GM12878 (cell line): ENCODE measurements around the gene COL7A1. TPM values are rescaled to one million over a fixed set of nuclear protein-coding genes. Genes with fewer than 3 reads are reported as not detected.

Experiments used
- ATAC-seq: fragments of 200-7000 bp; cut with Tn5 transposase; 3 replicates; pipeline ENCODE4 v1.9.1; 2020; ENCODE audit warnings: mild to moderate bottlenecking, moderate library complexity
- BruUV-seq: library from RNA; stranded (reverse); fragments of 400-500 nt; replicated peaks from 2 replicates; lab custom pipeline; 2021; lab: Mats Ljungman, UMichigan
- CTCF ChIA-PET: fragments of 300-600 bp; sonication (Branson Sonifier 250); formaldehyde crosslinking; extraction: SDS; loops from one replicate; lab custom pipeline; 2021; ENCODE audit warnings: inconsistent platforms; lab: Yijun Ruan, JAX
- POLR2A ChIA-PET: fragments of 350-600 bp; formaldehyde crosslinking; extraction: SDS; loops from one replicate; lab custom pipeline; 2021; ENCODE audit warnings: inconsistent platforms; lab: Charles Lee
- RAD21 ChIA-PET: fragments of 300-600 bp; sonication (Branson Sonifier 250); formaldehyde crosslinking; loops from one replicate; lab custom pipeline; 2023; ENCODE audit warnings: antibody characterized with exemption; ENCODE audit not compliant: unreplicated experiment; lab: Charles Lee
- SMC1A ChIA-PET: fragments of 300-600 bp; sonication (Branson Sonifier 250); formaldehyde crosslinking; loops from one replicate; lab custom pipeline; 2023; ENCODE audit not compliant: unreplicated experiment, uncharacterized antibody; lab: Charles Lee
- DNase-seq: peaks from one replicate; pipeline ENCODE4 v3.0.0-alpha.2; 2011; ENCODE audit warnings: low read depth, low spot score
- FAIRE-seq: peaks from 3 replicates; lab custom pipeline; 2011; peaks lifted over from hg19 to GRCh38; lab: Jason Lieb, UNC
- H2AFZ ChIP-seq: 2 replicates; pipeline ENCODE4 v1.6.0; 2011; ENCODE audit warnings: low read depth, low read length, control low read depth; ENCODE audit not compliant: control insufficient read depth
- H3K27ac ChIP-seq: 2 replicates; pipeline ENCODE4 v1.5.1; 2011; ENCODE audit warnings: control low read depth; ENCODE audit not compliant: control insufficient read depth, insufficient read depth
- H3K27me3 ChIP-seq, 2 experiments: replicated peaks in 1 of 2; 2 replicates each; pipeline versions ENCODE4 v1.6.0 to v1.6.1; 2011; ENCODE audit warnings: low read length in 1 of 2; ENCODE audit not compliant: control insufficient read depth in 2 of 2, insufficient read depth in 2 of 2
- H3K36me3 ChIP-seq, 2 experiments: 2 replicates each; pipeline ENCODE4 v1.5.1; 2011; ENCODE audit warnings: low read length in 1 of 2; ENCODE audit not compliant: control insufficient read depth in 2 of 2, insufficient read depth in 2 of 2
- H3K4me1 ChIP-seq: 2 replicates; pipeline ENCODE4 v1.6.1; 2011; ENCODE audit warnings: mild to moderate bottlenecking, low read length, moderate library complexity, mixed read lengths; ENCODE audit not compliant: control insufficient read depth, insufficient read depth
- H3K4me2 ChIP-seq: 2 replicates; pipeline ENCODE4 v1.6.0; 2011; ENCODE audit warnings: control low read depth; ENCODE audit not compliant: control insufficient read depth, insufficient read depth
- H3K4me3 ChIP-seq: fragments of 200-600 bp; sonication (generic); 2 replicates; pipeline ENCODE4 v1.5.1; 2016
- H3K79me2 ChIP-seq: 2 replicates; pipeline ENCODE4 v1.6.0; 2011; ENCODE audit warnings: low read length; ENCODE audit not compliant: control insufficient read depth, insufficient read depth
- H3K9ac ChIP-seq: 2 replicates; pipeline ENCODE4 v1.8.0; 2011; ENCODE audit warnings: low read length, control low read depth, mixed read lengths; ENCODE audit not compliant: control insufficient read depth, insufficient read depth
- H3K9me3 ChIP-seq: replicated peaks from 3 replicates; pipeline ENCODE4 v1.5.1; 2011; ENCODE audit warnings: mild to moderate bottlenecking, low read length; ENCODE audit not compliant: control insufficient read depth, insufficient read depth
- H4K20me1 ChIP-seq: 2 replicates; pipeline ENCODE4 v1.6.0; 2011; ENCODE audit not compliant: control insufficient read depth, insufficient read depth
- CEBPB ChIP-seq, 2 experiments: fragments of 150-350 bp in 1 of 2; IDR thresholded peaks; 2 replicates each; pipeline ENCODE4 v1.6.1; 2012 to 2014; ENCODE audit warnings: low read depth in 2 of 2, low read length in 2 of 2, borderline replicate concordance in 1 of 2, inconsistent platforms in 1 of 2
- CHD1 ChIP-seq: IDR thresholded peaks from 2 replicates; pipeline ENCODE4 v1.6.1; 2012; ENCODE audit warnings: low read depth, low read length, improper control_type of control experiment
- DPF2 ChIP-seq: fragments of 450-650 bp; IDR thresholded peaks from 2 replicates; pipeline ENCODE4 v1.6.1; 2017; ENCODE audit warnings: mild to moderate bottlenecking
- FOXK2 ChIP-seq: fragments of 450-650 bp; IDR thresholded peaks from 2 replicates; pipeline ENCODE4 v1.6.1; 2017; ENCODE audit warnings: mild to moderate bottlenecking, moderate library complexity
- HDAC2 ChIP-seq: fragments of 200-600 bp; sonication (generic); IDR thresholded peaks from 2 replicates; pipeline ENCODE4 v1.6.1; 2017
- IKZF2 ChIP-seq, 2 experiments: fragments of 450-650 bp; IDR thresholded peaks; 2 replicates each; pipeline ENCODE4 v1.6.1; 2017; ENCODE audit warnings: mild to moderate bottlenecking in 2 of 2, moderate library complexity in 2 of 2
- NR2C1 ChIP-seq: fragments of 450-650 bp; IDR thresholded peaks from 2 replicates; pipeline ENCODE4 v1.6.1; 2017; ENCODE audit warnings: antibody characterized with exemption, mild to moderate bottlenecking, moderate library complexity
- SMAD5 ChIP-seq: IDR thresholded peaks from 2 replicates; pipeline ENCODE4 v1.6.1; 2016; ENCODE audit warnings: antibody characterized with exemption, low read depth
- SMARCA5 ChIP-seq: fragments of 450-650 bp; IDR thresholded peaks from 2 replicates; pipeline ENCODE4 v1.6.1; 2017; ENCODE audit warnings: mild to moderate bottlenecking
- SRF ChIP-seq, 2 experiments: IDR thresholded peaks; 2 replicates each; pipeline ENCODE4 v1.6.1; 2011; ENCODE audit warnings: low read depth in 2 of 2, low read length in 2 of 2, mild to moderate bottlenecking in 1 of 2, moderate library complexity in 1 of 2
- TARDBP ChIP-seq: IDR thresholded peaks from 2 replicates; pipeline ENCODE4 v1.6.1; 2016; ENCODE audit warnings: borderline replicate concordance
- TBL1XR1 ChIP-seq: IDR thresholded peaks from 2 replicates; pipeline ENCODE4 v1.6.1; 2012; ENCODE audit warnings: low read depth, low read length, improper control_type of control experiment
- ZZZ3 ChIP-seq: IDR thresholded peaks from 2 replicates; pipeline ENCODE4 v1.6.1; 2011; ENCODE audit warnings: low read depth; ENCODE audit not compliant: control insufficient read depth, insufficient read length
- WGBS: methylation state at CpG from one replicate; pipeline ENCODE4 v1.1.6; 2016; ENCODE audit warnings: low lambda C conversion rate; ENCODE audit not compliant: insufficient replicate concordance, insufficient coverage; ENCODE audit errors: missing lambda C conversion rate; 5-methylcytosine and 5-hydroxymethylcytosine counted together
- in situ Hi-C: fragments of 300-500 bp; cut with MboI; formaldehyde crosslinking; loops from 9 replicates; pipeline ENCODE4 v1.14.3; 2018; ENCODE audit warnings: mixed read lengths
- intact Hi-C: fragments of 100-400 bp; cut with micrococcal nuclease; formaldehyde crosslinking; loops from one replicate; pipeline ENCODE4 v1.14.2; 2022; ENCODE audit not compliant: unreplicated experiment
- polyA plus RNA-seq, 11 experiments: library from polyadenylated mRNA; depleted of rRNA in 4 of 11; unstranded in 6 of 11; stranded (reverse) in 5 of 11; fragments of >200 nt; fragmentation: Nextera tagmentation in 4 of 11; fragmentation: Illumina TruSeq in 1 of 11; extraction: Ambion mirVana in 4 of 11; extraction: Trizol in 1 of 11; gene quantifications; 1 replicate in 1 of 11; 2 replicates in 10 of 11; pipeline versions ENCODE4 v1.2.1 to v1.2.3, GENCODE V29; 2011 to 2016; ENCODE audit warnings: inconsistent platforms in 2 of 11, missing spikeins in 2 of 11, low read depth in 1 of 11
- total RNA-seq, 4 experiments: library from RNA; depleted of rRNA in 3 of 4; stranded (reverse); fragments of >200 nt in 3 of 4; fragmentation: Illumina TruSeq in 1 of 4; extraction: Trizol in 1 of 4; gene quantifications; 2 replicates each; pipeline versions ENCODE4 v1.2.1 to v1.2.3, GENCODE V29; 2013 to 2021
- TF ChIP-seq, protein P1 (sequence below): IDR thresholded peaks from 2 replicates; pipeline ENCODE4 v1.6.1; 2011; ENCODE audit warnings: mild to moderate bottlenecking, low read depth, low read length, moderate library complexity; ENCODE audit not compliant: insufficient replicate concordance
- TF ChIP-seq, protein P2 (sequence below): fragments of 450-650 bp; conservative IDR thresholded peaks from 2 replicates; pipeline ENCODE4 v1.6.1; 2017; ENCODE audit warnings: mild to moderate bottlenecking, moderate library complexity

The COL7A1 gene
- total and polyA plus RNA-seq, 10 of the 15 experiments (the other 5 are each of a cell fraction or from before 2014, with no cell fraction given), result 0.01 to 1.9 (median 0.29) TPM; not detected in 1

DNA sequence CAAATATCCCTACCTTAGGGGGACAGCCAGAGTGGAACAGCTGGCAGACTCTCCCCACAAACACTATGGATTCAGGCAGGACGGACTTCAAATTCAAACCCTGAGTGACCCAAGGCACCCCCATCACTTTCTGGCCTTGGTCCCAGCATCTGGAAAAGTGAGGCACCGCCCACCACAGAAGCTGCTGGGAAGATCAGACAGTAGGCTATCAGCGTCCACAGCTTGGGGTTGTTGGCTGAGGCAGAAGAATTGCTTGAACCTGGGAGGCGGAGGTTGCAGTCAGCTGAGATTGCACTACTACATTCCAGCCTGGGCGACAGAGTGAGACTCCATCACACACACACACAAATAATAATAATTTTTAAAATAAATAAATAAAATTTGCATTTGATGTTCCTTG lies 47.0 kb downstream of the COL7A1 start:
- intact Hi-C loops, result loop anchor here (1.0 to 5.0 kb wide), 3 partner anchors 36 to 147 kb away; no protein-coding TSS in a partner anchor
- POLR2A ChIA-PET, result no interaction called here
- WGBS, result 72% methylated on average over 5 of the region's 5 CpGs

More for the DNA sequence above, 47.0 kb downstream of the COL7A1 start:
- in situ Hi-C loops, result no loop called here
- peaks cover 19% of the 10 kb centered on the region for H3K79me2 ChIP-seq
- H3K9me3 ChIP-seq, result no peaks in the 10 kb centered on the region; the same call in 2 of the 3 replicates
- ChIA-PET SMC1A (interaction anchor here (1.1 to 3.8 kb wide), 6 partner anchors 9 to 148 kb away, joined by 3 to 28 read pairs (median 11); partner anchors contain the start of genes CCDC51, PFKFB4 and TMA7), CTCF (interaction anchor here (0.5 to 16.3 kb wide), 9 partner anchors 10 to 294 kb away, joined by 3 to 239 read pairs (median 23); partner anchors contain the start of genes CCDC51, SLC26A6 and TMA7), RAD21 (interaction anchor here (1.0 to 4.7 kb wide), 7 partner anchors 75 to 147 kb away, joined by 3 to 35 read pairs (median 5); a partner anchor contains a TSS)
- H3K27ac ChIP-seq, result no peak overlapping the region
- H3K4me2 ChIP-seq, result no peak overlapping the region
- DNase-seq (no peak), FAIRE-seq (no peak), ATAC-seq (no peak)
- no TSS peak for BruUV-seq
- H3K4me1 ChIP-seq, result no peaks in the 10 kb centered on the region; the same call in 1 of the 2 replicates
- 0 out of 2 replicates have a peak, but pooled peaks cover 2% of the 10 kb centered on the region for H4K20me1 ChIP-seq
- H3K4me3 ChIP-seq, result no peak overlapping the region
- no peaks in the 10 kb centered on the region for H3K27me3 ChIP-seq
- TF ChIP-seq, protein P1, sequence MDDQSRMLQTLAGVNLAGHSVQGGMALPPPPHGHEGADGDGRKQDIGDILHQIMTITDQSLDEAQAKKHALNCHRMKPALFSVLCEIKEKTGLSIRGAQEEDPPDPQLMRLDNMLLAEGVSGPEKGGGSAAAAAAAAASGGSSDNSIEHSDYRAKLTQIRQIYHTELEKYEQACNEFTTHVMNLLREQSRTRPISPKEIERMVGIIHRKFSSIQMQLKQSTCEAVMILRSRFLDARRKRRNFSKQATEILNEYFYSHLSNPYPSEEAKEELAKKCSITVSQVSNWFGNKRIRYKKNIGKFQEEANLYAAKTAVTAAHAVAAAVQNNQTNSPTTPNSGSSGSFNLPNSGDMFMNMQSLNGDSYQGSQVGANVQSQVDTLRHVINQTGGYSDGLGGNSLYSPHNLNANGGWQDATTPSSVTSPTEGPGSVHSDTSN, result no peak
- TF ChIP-seq TARDBP (no peak), DPF2 (no peak), CHD1 (no peak), FOXK2 (no peak), TBL1XR1 (no peak), HDAC2 (no peak), SRF (IDR thresholded peaks at IDR 0.05; ENCODE audit: low read depth in 2 of 2, low read length in 2 of 2) (no peak), SMARCA5 (no peak), IKZF2 (IDR thresholded peaks at IDR 0.05) (no peak), CEBPB (IDR thresholded peaks at IDR 0.05; ENCODE audit: borderline replicate concordance in 1 of 2, low read depth in 2 of 2, low read length in 2 of 2) (no peak), NR2C1 (no peak), SMAD5 (no peak), ZZZ3 (no peak)
- TF ChIP-seq, protein P2, sequence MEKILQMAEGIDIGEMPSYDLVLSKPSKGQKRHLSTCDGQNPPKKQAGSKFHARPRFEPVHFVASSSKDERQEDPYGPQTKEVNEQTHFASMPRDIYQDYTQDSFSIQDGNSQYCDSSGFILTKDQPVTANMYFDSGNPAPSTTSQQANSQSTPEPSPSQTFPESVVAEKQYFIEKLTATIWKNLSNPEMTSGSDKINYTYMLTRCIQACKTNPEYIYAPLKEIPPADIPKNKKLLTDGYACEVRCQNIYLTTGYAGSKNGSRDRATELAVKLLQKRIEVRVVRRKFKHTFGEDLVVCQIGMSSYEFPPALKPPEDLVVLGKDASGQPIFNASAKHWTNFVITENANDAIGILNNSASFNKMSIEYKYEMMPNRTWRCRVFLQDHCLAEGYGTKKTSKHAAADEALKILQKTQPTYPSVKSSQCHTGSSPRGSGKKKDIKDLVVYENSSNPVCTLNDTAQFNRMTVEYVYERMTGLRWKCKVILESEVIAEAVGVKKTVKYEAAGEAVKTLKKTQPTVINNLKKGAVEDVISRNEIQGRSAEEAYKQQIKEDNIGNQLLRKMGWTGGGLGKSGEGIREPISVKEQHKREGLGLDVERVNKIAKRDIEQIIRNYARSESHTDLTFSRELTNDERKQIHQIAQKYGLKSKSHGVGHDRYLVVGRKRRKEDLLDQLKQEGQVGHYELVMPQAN, result no peak
- no peak overlapping the region for H3K9ac ChIP-seq
- no peak overlapping the region for H2AFZ ChIP-seq
- H3K36me3 ChIP-seq, result peaks cover 0 to 36% of the 10 kb centered on the region in 2 experiments; a peak in 2 of 4 replicates
